Suprapubic skin (tissue), 4 donors: ENCODE results near the gene LMAN1. TPM values are rescaled to one million over a fixed set of nuclear protein-coding genes. Genes with fewer than 3 reads are reported as not detected.

ENCODE experiments used
- DNase-seq, 2 donors: peaks; one replicate each; pipeline ENCODE4 v3.0.0-alpha.2; 2019; ENCODE audit warnings: low spot score in 2 of 2
- H3K27ac ChIP-seq: fragments of 200-600 bp; sonication (generic); one replicate; pipeline ENCODE4 v1.5.1; 2019
- H3K27me3 ChIP-seq: fragments of 200-600 bp; sonication (generic); one replicate; pipeline ENCODE4 v1.5.1; 2019
- H3K36me3 ChIP-seq: fragments of 200-600 bp; sonication (generic); one replicate; pipeline ENCODE4 v1.5.1; 2019
- H3K4me1 ChIP-seq: fragments of 200-600 bp; sonication (generic); one replicate; pipeline ENCODE4 v1.5.1; 2019
- H3K4me3 ChIP-seq: fragments of 200-600 bp; sonication (generic); one replicate; pipeline ENCODE4 v1.5.1; 2019; ENCODE audit warnings: mild to moderate bottlenecking
- H3K9me3 ChIP-seq: fragments of 200-600 bp; sonication (generic); one replicate; pipeline ENCODE4 v1.5.1; 2019
- EP300 ChIP-seq: sonication (generic); formaldehyde crosslinking; IDR thresholded peaks from one replicate; pipeline ENCODE4 v1.6.1; 2017; ENCODE audit warnings: antibody characterized with exemption
- POLR2A ChIP-seq, 2 donors: fragments of 450-650 bp; IDR thresholded peaks; one replicate each; pipeline ENCODE4 v1.6.1; 2017; ENCODE audit warnings: antibody characterized with exemption in 2 of 2, mild to moderate bottlenecking in 2 of 2, moderate library complexity in 2 of 2
- POLR2AphosphoS5 ChIP-seq, 3 donors: sonication (generic); formaldehyde crosslinking; IDR thresholded peaks; one replicate each; pipeline ENCODE4 v1.6.1; 2017; ENCODE audit warnings: antibody characterized with exemption in 3 of 3
- WGBS: methylation state at CpG from one replicate; pipeline ENCODE4 v1.1.5; 2018; 5-methylcytosine and 5-hydroxymethylcytosine counted together
- total RNA-seq, 4 donors: library from RNA; depleted of rRNA; stranded (reverse); fragments of >200 nt; gene quantifications; one replicate each; pipeline ENCODE4 v1.1.0, GENCODE V29; 2016
- TF ChIP-seq, protein P1 (sequence below), 2 donors: fragments of 200-600 bp in 1 of 2; fragments of 450-650 bp in 1 of 2; sonication (generic) in 1 of 2; IDR thresholded peaks; one replicate each; pipeline ENCODE4 v1.5.1; 2016 to 2019; ENCODE audit warnings: antibody characterized with exemption in 2 of 2, mild to moderate bottlenecking in 1 of 2, moderate library complexity in 1 of 2

Gene LMAN1
- total RNA-seq, 4 donors from 2014 or later: 39.8 to 61.2 (median 47.6) TPM

DNA sequence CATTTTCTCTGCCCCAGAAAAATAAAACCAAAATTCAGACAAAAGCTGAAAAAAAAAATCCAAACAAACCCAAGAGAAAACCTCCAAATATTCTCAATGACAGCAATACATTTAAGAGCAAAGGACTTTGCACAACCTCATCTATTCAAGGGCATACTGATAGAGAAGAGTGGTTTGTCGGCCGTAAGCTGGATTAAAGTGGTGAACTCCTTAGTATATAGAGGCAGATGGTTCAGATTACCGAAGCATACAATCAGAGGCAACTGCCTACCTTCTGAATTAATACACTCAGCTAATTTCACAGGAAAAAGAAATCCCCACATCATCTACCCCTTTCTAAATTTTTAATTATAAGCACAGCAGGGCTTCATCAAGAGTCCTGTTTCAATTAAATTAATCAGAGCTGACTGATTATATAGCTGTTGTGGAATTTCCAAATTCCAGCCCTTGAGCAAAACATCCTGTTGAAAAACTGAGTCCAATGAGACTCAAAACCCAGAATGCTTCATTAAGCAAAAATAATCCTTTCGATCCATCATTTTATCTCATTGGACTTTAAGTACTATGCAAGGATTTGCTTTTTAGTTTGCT, 40.5 kb downstream of the LMAN1 start, which contains the start of gene CPLX4:
Gene CPLX4, minus strand, starts transcription at position 190 of the 591 bp plus-strand sequence. Its CDS starts 187 bp downstream, at position 3.
- Histone ChIP-seq H3K27me3 (no peaks in the 10 kb centered on the region), H3K4me1 (peaks cover 2% of the 10 kb centered on the region), H3K9me3 (no peaks in the 10 kb centered on the region), H3K4me3 (no peak within 1 kb of the TSS), H3K27ac (no peak within 1 kb of the TSS), H3K36me3 (no peaks in the 10 kb centered on the region)
- 80% methylated on average over 4 of the region's 4 CpGs for WGBS
- TF ChIP-seq POLR2AphosphoS5 (IDR thresholded peaks at IDR 0.05) (no peak), POLR2A (IDR thresholded peaks at IDR 0.05) (no peak), EP300 (no peak)
- TF ChIP-seq, protein P1, sequence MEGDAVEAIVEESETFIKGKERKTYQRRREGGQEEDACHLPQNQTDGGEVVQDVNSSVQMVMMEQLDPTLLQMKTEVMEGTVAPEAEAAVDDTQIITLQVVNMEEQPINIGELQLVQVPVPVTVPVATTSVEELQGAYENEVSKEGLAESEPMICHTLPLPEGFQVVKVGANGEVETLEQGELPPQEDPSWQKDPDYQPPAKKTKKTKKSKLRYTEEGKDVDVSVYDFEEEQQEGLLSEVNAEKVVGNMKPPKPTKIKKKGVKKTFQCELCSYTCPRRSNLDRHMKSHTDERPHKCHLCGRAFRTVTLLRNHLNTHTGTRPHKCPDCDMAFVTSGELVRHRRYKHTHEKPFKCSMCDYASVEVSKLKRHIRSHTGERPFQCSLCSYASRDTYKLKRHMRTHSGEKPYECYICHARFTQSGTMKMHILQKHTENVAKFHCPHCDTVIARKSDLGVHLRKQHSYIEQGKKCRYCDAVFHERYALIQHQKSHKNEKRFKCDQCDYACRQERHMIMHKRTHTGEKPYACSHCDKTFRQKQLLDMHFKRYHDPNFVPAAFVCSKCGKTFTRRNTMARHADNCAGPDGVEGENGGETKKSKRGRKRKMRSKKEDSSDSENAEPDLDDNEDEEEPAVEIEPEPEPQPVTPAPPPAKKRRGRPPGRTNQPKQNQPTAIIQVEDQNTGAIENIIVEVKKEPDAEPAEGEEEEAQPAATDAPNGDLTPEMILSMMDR (IDR thresholded peaks at IDR 0.05): no peak
- DNase-seq: no peak

DNA sequence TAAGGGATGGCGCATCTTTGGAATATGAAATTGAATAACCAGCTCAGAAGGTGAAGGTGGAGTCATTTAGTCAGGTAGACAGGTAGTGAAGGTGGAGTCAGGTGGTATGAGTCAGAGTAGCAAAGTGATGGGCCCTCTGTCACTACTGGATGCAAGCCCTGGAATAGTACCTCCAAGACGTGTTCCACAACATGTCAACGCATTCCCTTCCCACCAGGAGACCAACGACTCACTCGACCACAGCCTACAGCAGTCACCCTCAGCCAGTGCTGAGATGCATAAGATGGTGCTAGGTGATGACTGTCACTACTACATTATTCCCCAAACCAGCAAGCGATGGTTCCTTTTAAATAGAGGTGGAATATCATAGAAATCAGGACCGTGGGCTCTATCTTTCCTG, 47.4 kb downstream of the LMAN1 start:
- H3K9me3 ChIP-seq: no peaks in the 10 kb centered on the region
- no peak overlapping the region for H3K27ac ChIP-seq
- no peak for DNase-seq
- H3K27me3 ChIP-seq: peaks cover 19% of the 10 kb centered on the region
- no peaks in the 10 kb centered on the region for H3K36me3 ChIP-seq
- TF ChIP-seq POLR2AphosphoS5 (IDR thresholded peaks at IDR 0.05) (no peak), POLR2A (IDR thresholded peaks at IDR 0.05) (no peak), EP300 (no peak)
- TF ChIP-seq, protein P1 (IDR thresholded peaks at IDR 0.05): no peak
- H3K4me1 ChIP-seq: peaks cover 12% of the 10 kb centered on the region
- H3K4me3 ChIP-seq: no peak overlapping the region
- WGBS: 78% methylated on average over 7 of the region's 7 CpGs

DNA sequence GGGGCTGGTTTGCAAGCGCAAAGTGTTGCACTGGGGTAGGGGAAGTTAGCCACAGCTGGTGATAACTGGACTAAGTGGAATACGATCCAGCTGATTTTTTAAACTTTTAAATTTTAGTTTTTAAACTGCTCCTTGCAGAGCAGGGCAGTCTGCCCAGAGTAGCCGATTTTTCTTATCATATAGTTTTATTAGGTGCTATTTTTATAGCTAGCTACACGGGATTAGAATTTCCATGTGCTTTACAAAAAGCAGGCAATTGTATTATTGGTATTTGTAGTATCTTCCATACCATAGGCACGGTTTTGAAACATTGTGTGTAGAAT, 50.2 kb downstream of the LMAN1 start:
- Histone ChIP-seq H3K9me3 (no peaks in the 10 kb centered on the region), H3K4me1 (peaks cover 12% of the 10 kb centered on the region), H3K4me3 (peak overlapping the region; percentile 31), H3K36me3 (no peaks in the 10 kb centered on the region), H3K27me3 (peaks cover 28% of the 10 kb centered on the region), H3K27ac (no peak overlapping the region)
- 13% methylated on average over 5 of the region's 5 CpGs for WGBS
- no peak for DNase-seq
- no peak for TF ChIP-seq POLR2AphosphoS5 (IDR thresholded peaks at IDR 0.05)
- TF ChIP-seq, protein P1 (IDR thresholded peaks at IDR 0.05): no peak

GRCh38 chr18:59308248-59308937, 50.7 kb downstream of the LMAN1 start:
- no peaks in the 10 kb centered on the region for H3K36me3 ChIP-seq
- H3K27ac ChIP-seq: no peak overlapping the region
- no peak for TF ChIP-seq EP300
- TF ChIP-seq, protein P1 (IDR thresholded peaks at IDR 0.05): peak; percentile 26 to 75
- no peaks in the 10 kb centered on the region for H3K9me3 ChIP-seq
- WGBS: under 1% methylated on average over 46 of the region's 46 CpGs
- H3K4me3 ChIP-seq: peak overlapping the region; percentile 31
- peak in 1 of 2 donors; percentile 76 for DNase-seq
- peaks cover 28% of the 10 kb centered on the region for H3K27me3 ChIP-seq
- H3K4me1 ChIP-seq: peaks cover 12% of the 10 kb centered on the region

- no peaks in the 10 kb centered on the region for H3K36me3 ChIP-seq
- peaks cover 12% of the 10 kb centered on the region for H3K4me1 ChIP-seq
- H3K27me3 ChIP-seq: peaks cover 26% of the 10 kb centered on the region
- DNase-seq: no peak
- no peak overlapping the region for H3K27ac ChIP-seq
- H3K9me3 ChIP-seq: no peaks in the 10 kb centered on the region
- 93% methylated on average over 6 of the region's 6 CpGs for WGBS
- H3K4me3 ChIP-seq: no peak overlapping the region
- TF ChIP-seq EP300 (no peak), POLR2AphosphoS5 (IDR thresholded peaks at IDR 0.05) (no peak), POLR2A (IDR thresholded peaks at IDR 0.05) (no peak)
- TF ChIP-seq, protein P1 (IDR thresholded peaks at IDR 0.05): no peak
Measured at GRCh38 chr18:59306640-59307039, 52.4 kb downstream of the LMAN1 start.
